ENCODE results near the gene ME3. TPM values are rescaled to one million over a fixed set of nuclear protein-coding genes. Genes with fewer than 3 reads are reported as not detected.
"Not testable (repeated sequence)": the region's sequence is repeated elsewhere in the genome, so short reads cannot be mapped to it uniquely, and the experiment has no call there.

Gene ME3
- total RNA-seq, 1 donor from 2014 or later = 30.4 TPM

GRCh38 chr11:86443415-86443814 is 229.0 kb downstream of the ME3 start:
- intact Hi-C loops (cut with DNase I) = no loop called here
- DNase-seq = no peak
- no peak for ATAC-seq (ENCODE audit: poor library complexity)

- DNase-seq (no peak), ATAC-seq (ENCODE audit: poor library complexity) (no peak)
- intact Hi-C loops (cut with DNase I) = no loop called here
Measured at GRCh38 chr11:86442827-86443226, 229.6 kb downstream of the ME3 start.

- intact Hi-C loops (cut with DNase I) = no loop called here
- ATAC-seq (ENCODE audit: poor library complexity) (no peak), DNase-seq (no peak)
Measured at GRCh38 chr11:86442420-86442819, 230.0 kb downstream of the ME3 start.

- intact Hi-C loops (cut with DNase I) = no loop called here
- no peak for DNase-seq
- ATAC-seq (ENCODE audit: poor library complexity) = peak; percentile 27
Measured at GRCh38 chr11:86440843-86441242, 231.6 kb downstream of the ME3 start.

DNA sequence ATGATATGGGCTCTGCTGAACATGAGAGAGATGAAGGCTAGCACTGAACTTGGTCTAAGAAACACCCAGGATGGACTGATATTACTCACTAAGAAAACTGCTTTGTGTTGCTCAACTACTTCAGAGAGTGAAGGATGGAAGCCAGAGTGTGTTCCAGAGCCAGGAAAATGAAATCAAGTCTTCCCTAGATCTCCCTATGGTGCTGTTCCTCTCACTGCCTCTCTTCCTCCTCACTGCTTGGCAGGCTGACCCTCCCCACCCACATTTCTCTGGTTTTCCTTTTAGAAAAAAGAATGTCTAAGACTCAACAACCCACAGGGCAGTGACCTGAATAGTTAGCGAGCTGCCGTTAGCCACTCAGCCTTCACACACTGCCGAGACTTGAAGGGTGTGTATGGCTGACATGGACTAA is 232.1 kb downstream of the ME3 start:
- ATAC-seq (ENCODE audit: poor library complexity) = peak; percentile 93
- intact Hi-C loops (cut with DNase I) = no loop called here
- peak; percentile 70 for DNase-seq

GRCh38 chr11:86438685-86439084 is 233.7 kb downstream of the ME3 start:
- ATAC-seq (ENCODE audit: poor library complexity) = no peak
- DNase-seq = no peak
- intact Hi-C loops (cut with DNase I) = no loop called here

GRCh38 chr11:86435711-86436110 is 236.7 kb downstream of the ME3 start:
- DNase-seq (no peak), ATAC-seq (ENCODE audit: poor library complexity) (no peak)
- intact Hi-C loops (cut with DNase I) = no loop called here

DNA sequence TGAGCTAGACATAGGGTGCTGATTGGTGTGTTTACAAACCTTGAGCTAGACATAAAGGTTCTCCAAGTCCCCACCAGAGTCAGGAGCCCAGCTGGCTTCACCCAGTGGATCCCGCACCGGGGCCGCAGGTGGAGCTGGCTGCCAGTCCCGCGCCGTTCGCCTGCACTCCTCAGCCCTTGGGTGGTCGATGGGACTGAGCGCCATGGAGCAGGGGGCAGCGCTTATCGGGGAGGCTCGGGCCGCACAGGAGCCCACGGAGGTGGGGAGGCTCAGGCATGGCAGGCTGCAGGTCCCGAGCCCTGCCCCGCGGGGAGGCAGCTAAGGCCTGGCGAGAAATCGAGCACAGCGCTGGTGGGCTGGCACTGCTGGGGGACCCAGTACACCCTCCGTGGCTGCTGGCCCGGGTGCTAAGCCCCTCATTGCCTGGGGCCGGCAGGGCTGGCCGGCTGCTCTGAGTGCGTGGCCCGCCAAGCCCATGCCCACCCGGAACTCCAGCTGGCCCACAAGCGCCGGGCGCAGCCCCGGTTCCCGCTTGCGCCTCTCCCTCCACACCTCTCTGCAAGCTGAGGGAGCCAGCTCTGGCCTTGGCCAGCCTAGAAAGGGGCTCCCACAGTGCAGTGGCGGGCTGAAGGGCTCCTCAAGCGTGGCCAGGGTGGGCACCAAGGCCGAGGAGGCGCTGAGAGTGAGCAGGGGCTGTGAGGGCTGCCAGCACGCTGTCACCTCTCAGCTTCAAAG is 238.9 kb downstream of the ME3 start:
- DNase-seq; ATAC-seq (ENCODE audit: poor library complexity); intact Hi-C loops (cut with DNase I): not testable (repeated sequence)

- DNase-seq = no peak
- intact Hi-C loops (cut with DNase I) = no loop called here
Measured at GRCh38 chr11:86431258-86431657, 241.2 kb downstream of the ME3 start.

GRCh38 chr11:86427441-86427840 is 245.0 kb downstream of the ME3 start:
- DNase-seq (no peak), ATAC-seq (ENCODE audit: poor library complexity) (no peak)
- intact Hi-C loops (cut with DNase I) = no loop called here

More at GRCh38 chr11:86431258-86431657, 241.2 kb downstream of the ME3 start:
- ATAC-seq (ENCODE audit: poor library complexity) = no peak

- ATAC-seq (ENCODE audit: poor library complexity); DNase-seq: not testable (repeated sequence)
- intact Hi-C loops (cut with DNase I) = loop anchor here (2.0 kb wide), 1 partner anchor 23 kb away; no protein-coding TSS in a partner anchor
Measured at GRCh38 chr11:86423488-86423887, 248.9 kb downstream of the ME3 start.

- DNase-seq = no peak
- ATAC-seq (ENCODE audit: poor library complexity) = no peak
- intact Hi-C loops (cut with DNase I) = loop anchor here (2.0 kb wide), 1 partner anchor 24 kb away; no protein-coding TSS in a partner anchor
Measured at GRCh38 chr11:86422371-86422770, 250.0 kb downstream of the ME3 start.

GRCh38 chr11:86421946-86422345 is 250.5 kb downstream of the ME3 start:
- ATAC-seq (ENCODE audit: poor library complexity) = no peak

GRCh38 chr11:86418917-86419316 is 253.5 kb downstream of the ME3 start:
- intact Hi-C loops (cut with DNase I) = no loop called here
- ATAC-seq (ENCODE audit: poor library complexity) = no peak
- DNase-seq = no peak

More at GRCh38 chr11:86421946-86422345, 250.5 kb downstream of the ME3 start:
- DNase-seq = no peak
- intact Hi-C loops (cut with DNase I) = loop anchor here (2.0 kb wide), 1 partner anchor 25 kb away; no protein-coding TSS in a partner anchor

DNA sequence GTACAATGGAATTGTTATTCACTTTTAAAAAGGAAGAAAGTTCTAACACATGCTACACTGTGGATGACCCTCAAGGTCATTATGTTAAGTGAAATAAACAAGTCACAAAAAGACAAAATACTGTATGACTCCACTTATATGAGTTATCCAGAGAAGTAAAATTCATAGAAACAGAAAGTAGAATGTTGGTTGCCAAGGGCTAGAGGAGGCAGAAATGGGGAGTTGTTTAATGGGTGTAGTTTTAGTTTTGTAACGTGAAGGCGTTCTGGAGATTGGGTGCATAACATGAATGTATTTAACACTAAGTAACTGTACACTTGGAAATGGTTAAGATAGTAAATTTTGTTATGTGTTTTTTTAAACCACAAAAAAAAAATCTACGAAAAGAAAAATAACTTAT is 253.9 kb downstream of the ME3 start:
- intact Hi-C loops (cut with DNase I) = no loop called here
- ATAC-seq (ENCODE audit: poor library complexity) (no peak), DNase-seq (no peak)

GRCh38 chr11:86418106-86418505 is 254.3 kb downstream of the ME3 start:
- DNase-seq = no peak
- intact Hi-C loops (cut with DNase I) = no loop called here
- no peak for ATAC-seq (ENCODE audit: poor library complexity)

DNA sequence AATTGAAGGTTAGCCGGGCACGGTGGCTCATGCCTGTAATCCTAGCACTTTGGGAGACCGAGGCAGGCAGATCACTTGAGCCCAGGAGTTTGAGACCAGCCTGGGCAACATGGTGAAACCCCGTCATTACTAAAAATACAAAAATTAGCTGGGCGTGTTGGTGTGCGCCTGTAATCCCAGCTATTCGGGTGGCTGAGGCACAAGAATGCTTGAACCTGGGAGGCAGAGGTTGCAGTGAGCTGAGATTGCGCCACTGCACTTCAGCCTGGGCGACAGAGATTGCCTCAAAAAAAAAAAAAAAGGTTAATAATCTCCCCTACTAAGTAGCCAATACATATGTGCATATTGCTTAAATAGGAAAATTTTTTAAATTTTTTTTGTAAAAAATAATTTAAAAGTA is 255.5 kb downstream of the ME3 start:
- ATAC-seq (ENCODE audit: poor library complexity); intact Hi-C loops (cut with DNase I); DNase-seq: not testable (repeated sequence)

DNA sequence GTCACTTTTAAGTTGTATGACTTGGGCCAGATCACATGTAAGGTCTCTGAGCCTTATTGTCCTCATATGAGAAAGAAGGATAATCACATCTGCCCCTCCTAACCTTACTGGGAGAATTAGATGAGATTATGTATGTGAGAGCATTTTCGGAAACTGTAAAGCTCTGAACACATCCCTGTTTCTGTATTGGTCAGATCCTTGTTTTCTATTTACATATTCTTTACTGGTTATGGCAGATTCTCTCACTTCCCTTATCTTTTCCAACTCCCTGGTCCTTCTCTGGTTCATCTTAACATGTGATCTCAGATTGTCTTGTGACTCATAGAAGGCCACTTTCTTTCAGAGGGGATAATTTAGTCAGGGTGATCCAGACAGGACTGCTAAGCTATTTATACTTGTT is 255.9 kb downstream of the ME3 start:
- ATAC-seq (ENCODE audit: poor library complexity) (no peak), DNase-seq (no peak)
- intact Hi-C loops (cut with DNase I) = no loop called here

- intact Hi-C loops (cut with DNase I) = no loop called here
- no peak for ATAC-seq (ENCODE audit: poor library complexity)
- no peak for DNase-seq
Measured at GRCh38 chr11:86415026-86415425, 257.4 kb downstream of the ME3 start.

- intact Hi-C loops (cut with DNase I) = no loop called here
- no peak for ATAC-seq (ENCODE audit: poor library complexity)
- no peak for DNase-seq
Measured at GRCh38 chr11:86414032-86414431, 258.4 kb downstream of the ME3 start.

- intact Hi-C loops (cut with DNase I) = no loop called here
- no peak for DNase-seq
- no peak for ATAC-seq (ENCODE audit: poor library complexity)
Measured at GRCh38 chr11:86408845-86409244, 263.6 kb downstream of the ME3 start.

Data from Right ventricle myocardium superior (tissue), 1 donor.